DOHH2 (cell line): Measurements from ENCODE around the gene KCTD15.

Source experiments
- H3F3A ChIP-seq: fragments of 200-600 bp; sonication (generic), shearing (Covaris generic); 2 replicates; pipeline ENCODE4 v1.6.0; 2016; ENCODE audit warnings: antibody characterized with exemption, mild to moderate bottlenecking; ENCODE audit not compliant: control insufficient read depth, insufficient read depth
- H3K27ac ChIP-seq: fragments of 200-600 bp; sonication (generic); 2 replicates; pipeline ENCODE4 v1.5.1; 2014; ENCODE audit warnings: low read depth, mild to moderate bottlenecking, low read length, moderate library complexity
- H3K27me3 ChIP-seq: fragments of 200-600 bp; sonication (generic); 2 replicates; pipeline ENCODE4 v1.6.1; 2014; ENCODE audit warnings: mild to moderate bottlenecking, low read length, mixed read lengths; ENCODE audit not compliant: control insufficient read depth
- H3K36me3 ChIP-seq: fragments of 200-600 bp; sonication (generic); 2 replicates; pipeline ENCODE4 v1.6.1; 2014; ENCODE audit warnings: mild to moderate bottlenecking, low read length, moderate library complexity, mixed read lengths; ENCODE audit not compliant: control insufficient read depth
- H3K4me1 ChIP-seq: fragments of 200-600 bp; sonication (generic); 2 replicates; pipeline ENCODE4 v1.6.1; 2014; ENCODE audit warnings: mild to moderate bottlenecking, low read length, mixed read lengths; ENCODE audit not compliant: control insufficient read depth
- H3K4me2 ChIP-seq: fragments of 200-600 bp; sonication (generic); 2 replicates; pipeline ENCODE4 v1.6.0; 2014; ENCODE audit warnings: mild to moderate bottlenecking, low read length, moderate library complexity
- H3K4me3 ChIP-seq: fragments of 200-600 bp; sonication (generic); 2 replicates; pipeline ENCODE4 v1.5.1; 2014; ENCODE audit warnings: mild to moderate bottlenecking, low read length, mixed read lengths
- H3K79me2 ChIP-seq: fragments of 200-600 bp; sonication (generic); 2 replicates; pipeline ENCODE4 v1.6.1; 2014; ENCODE audit warnings: mild to moderate bottlenecking, low read length, mixed read lengths; ENCODE audit not compliant: control insufficient read depth
- H3K9me2 ChIP-seq: fragments of 200-600 bp; sonication (generic); replicated peaks from 2 replicates; pipeline ENCODE4 v1.6.1; 2014; ENCODE audit warnings: mild to moderate bottlenecking, low read length, mixed read lengths; ENCODE audit not compliant: control insufficient read depth
- H3K9me3 ChIP-seq: fragments of 200-600 bp; sonication (generic); 2 replicates; pipeline ENCODE4 v1.6.1; 2014; ENCODE audit warnings: antibody characterized with exemption, low read length, mixed read lengths; ENCODE audit not compliant: control insufficient read depth, insufficient read depth
- H4K20me1 ChIP-seq: fragments of 200-600 bp; sonication (generic); 2 replicates; pipeline ENCODE4 v1.6.0; 2014; ENCODE audit warnings: low read depth, mild to moderate bottlenecking, antibody characterized with exemption, low read length, moderate library complexity; ENCODE audit not compliant: control insufficient read depth, insufficient read depth
- EZH2phosphoT487 ChIP-seq: fragments of 200-600 bp; sonication (generic); IDR thresholded peaks from 2 replicates; pipeline ENCODE4 v1.6.1; 2017; ENCODE audit warnings: borderline replicate concordance, mild to moderate bottlenecking, antibody characterized with exemption, low read length, moderate library complexity, mixed read lengths
- TF ChIP-seq, protein P1 (sequence below): fragments of 200-600 bp; sonication (generic); IDR thresholded peaks from one replicate; pipeline ENCODE4 v1.5.1; 2014; ENCODE audit warnings: antibody characterized with exemption, mild to moderate bottlenecking, low read depth, low read length; ENCODE audit not compliant: poor library complexity, severe bottlenecking

KCTD15 gene

DNA sequence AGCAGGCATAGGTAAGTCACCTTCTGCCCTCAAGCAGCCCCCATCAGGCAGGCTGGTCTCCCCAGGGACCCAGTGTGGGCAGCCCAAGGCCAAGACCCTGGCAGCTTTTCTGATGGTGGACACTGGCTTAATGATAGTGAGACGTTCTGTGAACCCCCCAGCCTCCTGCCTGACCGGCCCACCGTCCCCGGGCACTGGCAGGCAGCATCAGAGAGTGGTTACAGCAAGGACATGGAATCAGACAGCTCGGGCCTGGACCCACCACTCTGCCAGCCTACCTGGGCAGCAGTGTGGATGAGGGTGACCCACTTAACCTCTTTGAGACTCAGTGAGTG lies 45.3 kb upstream of the KCTD15 start:
- Histone ChIP-seq H3K4me3 (no peak overlapping the region), H3K27me3 (no peaks in the 10 kb centered on the region), H3K79me2 (no peaks in the 10 kb centered on the region), H3K4me2 (no peak overlapping the region), H3K9me3 (no peaks in the 10 kb centered on the region), H3K27ac (no peak overlapping the region), H3F3A (no peaks in the 10 kb centered on the region), H4K20me1 (no peaks in the 10 kb centered on the region), H3K36me3 (no peaks in the 10 kb centered on the region), H3K4me1 (no peaks in the 10 kb centered on the region), H3K9me2 (no peaks in the 10 kb centered on the region)
- TF ChIP-seq, protein P1, sequence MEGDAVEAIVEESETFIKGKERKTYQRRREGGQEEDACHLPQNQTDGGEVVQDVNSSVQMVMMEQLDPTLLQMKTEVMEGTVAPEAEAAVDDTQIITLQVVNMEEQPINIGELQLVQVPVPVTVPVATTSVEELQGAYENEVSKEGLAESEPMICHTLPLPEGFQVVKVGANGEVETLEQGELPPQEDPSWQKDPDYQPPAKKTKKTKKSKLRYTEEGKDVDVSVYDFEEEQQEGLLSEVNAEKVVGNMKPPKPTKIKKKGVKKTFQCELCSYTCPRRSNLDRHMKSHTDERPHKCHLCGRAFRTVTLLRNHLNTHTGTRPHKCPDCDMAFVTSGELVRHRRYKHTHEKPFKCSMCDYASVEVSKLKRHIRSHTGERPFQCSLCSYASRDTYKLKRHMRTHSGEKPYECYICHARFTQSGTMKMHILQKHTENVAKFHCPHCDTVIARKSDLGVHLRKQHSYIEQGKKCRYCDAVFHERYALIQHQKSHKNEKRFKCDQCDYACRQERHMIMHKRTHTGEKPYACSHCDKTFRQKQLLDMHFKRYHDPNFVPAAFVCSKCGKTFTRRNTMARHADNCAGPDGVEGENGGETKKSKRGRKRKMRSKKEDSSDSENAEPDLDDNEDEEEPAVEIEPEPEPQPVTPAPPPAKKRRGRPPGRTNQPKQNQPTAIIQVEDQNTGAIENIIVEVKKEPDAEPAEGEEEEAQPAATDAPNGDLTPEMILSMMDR, result no peak
- no peak for TF ChIP-seq EZH2phosphoT487

DNA sequence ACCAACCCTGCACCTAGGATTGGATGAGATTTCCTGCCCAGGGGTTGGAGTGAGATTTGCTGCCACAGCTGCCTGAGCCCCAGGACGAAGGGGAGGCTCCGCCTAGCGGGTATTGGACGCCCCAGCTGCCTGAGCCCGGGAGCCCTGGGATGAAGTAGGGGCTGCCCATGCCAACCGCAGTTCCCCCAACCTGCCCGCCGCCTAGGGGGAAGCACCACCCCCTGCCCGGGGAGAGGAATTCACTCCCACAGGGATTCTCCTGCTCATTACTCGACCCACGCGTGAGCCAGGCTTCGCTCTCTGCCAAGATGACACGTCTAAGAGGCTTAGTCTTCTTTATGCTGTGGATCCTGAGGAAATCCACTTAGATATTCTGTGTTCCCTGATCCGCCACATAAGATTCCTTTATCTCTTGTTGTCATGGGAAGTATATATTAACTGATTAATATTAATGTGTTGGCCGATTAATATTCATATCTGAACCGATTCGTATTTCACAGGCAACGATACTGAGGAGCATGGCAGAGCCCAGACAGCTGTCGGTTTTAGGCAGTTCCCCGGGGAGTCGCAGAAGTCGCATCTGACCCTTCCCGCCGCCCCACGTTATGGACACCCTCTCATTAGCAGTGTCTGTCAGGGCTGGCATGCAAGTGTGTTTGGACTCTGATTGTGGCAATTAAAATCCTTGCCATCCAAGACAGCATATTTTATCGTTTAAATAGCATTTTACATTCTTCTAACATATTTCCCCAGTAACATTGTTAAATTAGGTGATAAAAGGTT lies 44.5 kb upstream of the KCTD15 start:
- Histone ChIP-seq H3K9me3 (no peaks in the 10 kb centered on the region), H3F3A (no peaks in the 10 kb centered on the region), H3K4me2 (no peak overlapping the region), H3K27me3 (no peaks in the 10 kb centered on the region), H3K36me3 (no peaks in the 10 kb centered on the region), H3K4me1 (no peaks in the 10 kb centered on the region), H3K27ac (no peak overlapping the region), H3K79me2 (no peaks in the 10 kb centered on the region), H4K20me1 (no peaks in the 10 kb centered on the region), H3K9me2 (no peaks in the 10 kb centered on the region), H3K4me3 (no peak overlapping the region)
- no peak for TF ChIP-seq EZH2phosphoT487

DNA sequence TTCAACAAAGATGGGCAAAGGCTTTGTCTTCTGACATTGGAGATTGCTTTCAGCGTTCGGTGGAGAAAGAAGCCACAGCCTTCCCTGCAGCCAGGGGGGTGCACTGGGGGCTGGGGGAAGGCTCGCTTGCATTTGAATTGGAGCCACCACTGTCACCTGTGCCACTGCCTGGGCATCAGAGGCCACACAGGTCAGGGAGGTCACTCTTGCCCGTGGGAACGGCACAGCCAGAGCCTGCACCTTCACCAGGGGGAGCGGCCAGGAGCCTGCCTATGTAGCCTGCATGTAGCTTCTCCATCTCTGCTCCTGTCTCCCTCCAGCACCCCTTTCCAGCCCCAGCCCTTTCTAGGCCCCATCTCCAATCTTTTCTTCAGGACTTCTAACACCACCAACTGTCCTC lies 43.7 kb upstream of the KCTD15 start:
- no peaks in the 10 kb centered on the region for H3F3A ChIP-seq
- H4K20me1 ChIP-seq, result no peaks in the 10 kb centered on the region
- H3K4me3 ChIP-seq, result no peak overlapping the region
- H3K27me3 ChIP-seq, result no peaks in the 10 kb centered on the region
- no peaks in the 10 kb centered on the region for H3K9me2 ChIP-seq
- no peak overlapping the region for H3K4me2 ChIP-seq
- no peaks in the 10 kb centered on the region for H3K36me3 ChIP-seq
- H3K27ac ChIP-seq, result no peak overlapping the region
- TF ChIP-seq EZH2phosphoT487, result no peak
- TF ChIP-seq, protein P1, result no peak
- H3K9me3 ChIP-seq, result no peaks in the 10 kb centered on the region
- no peaks in the 10 kb centered on the region for H3K79me2 ChIP-seq
- no peaks in the 10 kb centered on the region for H3K4me1 ChIP-seq

DNA sequence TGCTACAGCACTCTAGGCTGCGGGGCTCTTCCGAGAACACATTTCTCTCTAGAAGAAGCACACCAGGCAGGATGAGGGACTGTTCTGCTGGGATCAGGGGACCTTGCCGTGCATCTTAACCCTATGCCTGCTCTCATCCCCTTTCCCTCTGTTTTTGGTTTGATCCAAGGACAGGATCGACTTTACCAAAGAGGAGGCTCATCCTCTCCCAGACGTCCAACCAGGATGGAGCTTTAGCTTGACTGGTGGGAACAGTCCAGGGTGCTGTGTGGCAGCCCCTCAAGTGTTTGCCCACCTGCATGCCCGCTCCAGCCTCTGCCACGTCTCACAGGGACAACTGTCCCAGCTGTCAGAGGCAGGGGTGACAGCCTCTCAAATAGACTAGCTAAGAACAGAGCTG lies 42.3 kb upstream of the KCTD15 start:
- Histone ChIP-seq H3K79me2 (no peaks in the 10 kb centered on the region), H3F3A (no peaks in the 10 kb centered on the region), H3K27ac (no peak overlapping the region), H4K20me1 (no peaks in the 10 kb centered on the region), H3K9me3 (no peaks in the 10 kb centered on the region), H3K4me1 (no peaks in the 10 kb centered on the region), H3K4me3 (no peak overlapping the region), H3K4me2 (no peak overlapping the region), H3K36me3 (no peaks in the 10 kb centered on the region), H3K27me3 (no peaks in the 10 kb centered on the region), H3K9me2 (no peaks in the 10 kb centered on the region)
- TF ChIP-seq, protein P1, result no peak
- TF ChIP-seq EZH2phosphoT487, result no peak
